ENCODE results near the gene ANKRD63.

- TF ChIP-seq, protein P1, sequence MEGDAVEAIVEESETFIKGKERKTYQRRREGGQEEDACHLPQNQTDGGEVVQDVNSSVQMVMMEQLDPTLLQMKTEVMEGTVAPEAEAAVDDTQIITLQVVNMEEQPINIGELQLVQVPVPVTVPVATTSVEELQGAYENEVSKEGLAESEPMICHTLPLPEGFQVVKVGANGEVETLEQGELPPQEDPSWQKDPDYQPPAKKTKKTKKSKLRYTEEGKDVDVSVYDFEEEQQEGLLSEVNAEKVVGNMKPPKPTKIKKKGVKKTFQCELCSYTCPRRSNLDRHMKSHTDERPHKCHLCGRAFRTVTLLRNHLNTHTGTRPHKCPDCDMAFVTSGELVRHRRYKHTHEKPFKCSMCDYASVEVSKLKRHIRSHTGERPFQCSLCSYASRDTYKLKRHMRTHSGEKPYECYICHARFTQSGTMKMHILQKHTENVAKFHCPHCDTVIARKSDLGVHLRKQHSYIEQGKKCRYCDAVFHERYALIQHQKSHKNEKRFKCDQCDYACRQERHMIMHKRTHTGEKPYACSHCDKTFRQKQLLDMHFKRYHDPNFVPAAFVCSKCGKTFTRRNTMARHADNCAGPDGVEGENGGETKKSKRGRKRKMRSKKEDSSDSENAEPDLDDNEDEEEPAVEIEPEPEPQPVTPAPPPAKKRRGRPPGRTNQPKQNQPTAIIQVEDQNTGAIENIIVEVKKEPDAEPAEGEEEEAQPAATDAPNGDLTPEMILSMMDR (IDR thresholded peaks at IDR 0.05): no peak
- TF ChIP-seq POLR2A (IDR thresholded peaks at IDR 0.05): no peak
Observed at GRCh38 chr15:40255033-40255432, 27.8 kb downstream of the ANKRD63 start.
